ENCODE measurements around the gene NLRP6.
"Not testable (repeated sequence)": the region's sequence is repeated elsewhere in the genome, so short reads cannot be mapped to it uniquely, and the experiment has no call there.

GRCh38 chr11:307766-308708, 29.8 kb downstream of the NLRP6 start, which contains the start of gene IFITM2:
- TF ChIP-seq EP300 (IDR thresholded peaks at IDR 0.05); SMC3 (IDR thresholded peaks at IDR 0.05); CTCF (IDR thresholded peaks at IDR 0.05); CEBPB (IDR thresholded peaks at IDR 0.05); POLR2A (IDR thresholded peaks at IDR 0.05; ENCODE audit: low read length); RAD21 (conservative IDR thresholded peaks at IDR 0.05 in 1 of 2, IDR thresholded peaks at IDR 0.05 in 1 of 2); RNF2 (IDR thresholded peaks at IDR 0.05; ENCODE audit: borderline replicate concordance, low read depth); BHLHE40 (IDR thresholded peaks at IDR 0.05; ENCODE audit: low read depth, low read length); JUN (IDR thresholded peaks at IDR 0.05); PHF8 (IDR thresholded peaks at IDR 0.05; ENCODE audit: borderline replicate concordance, low read depth); ATOH8 (CRISPR knock-in tag; IDR thresholded peaks at IDR 0.05; ENCODE audit: low read depth); ELK1 (IDR thresholded peaks at IDR 0.05; ENCODE audit: low read depth, low read length); REST (IDR thresholded peaks at IDR 0.05): not testable (repeated sequence)

Data from A549 (cell line).